Endothelial cell of umbilical vein (primary cell): ENCODE results near the gene PKHD1. TPM values are rescaled to one million over a fixed set of nuclear protein-coding genes. Genes with fewer than 3 reads are reported as not detected.

Source experiments
- BruUV-seq: library from RNA; stranded (reverse); fragments of 400-500 nt; replicated peaks from 2 replicates; lab custom pipeline; 2021; lab: Mats Ljungman, UMichigan
- CTCF ChIA-PET: fragments of 300-600, 350-600 bp; sonication (Branson Sonifier 250); formaldehyde crosslinking; loops from one replicate; lab custom pipeline; 2021; ENCODE audit warnings: antibody characterized with exemption, inconsistent platforms; lab: Charles Lee
- POLR2A ChIA-PET: fragments of 300-600, 350-600 bp; sonication (Branson Sonifier 250); formaldehyde crosslinking; loops from one replicate; lab custom pipeline; 2021; ENCODE audit warnings: antibody characterized with exemption, inconsistent platforms; lab: Charles Lee
- DNase-seq: peaks from one replicate; pipeline ENCODE4 v3.0.0-alpha.2; 2011; ENCODE audit warnings: low read depth, low spot score
- FAIRE-seq: peaks from 2 replicates; lab custom pipeline; 2011; peaks lifted over from hg19 to GRCh38; lab: Jason Lieb, UNC
- H2AFZ ChIP-seq: 2 replicates; pipeline ENCODE4 v1.6.0; 2012; ENCODE audit warnings: low read depth, low read length, control low read depth, inconsistent platforms
- H3K27ac ChIP-seq: 2 replicates; pipeline ENCODE4 v1.5.1; 2011; ENCODE audit warnings: low read depth, mild to moderate bottlenecking, control low read depth, low read length, moderate library complexity; ENCODE audit not compliant: insufficient read depth
- H3K27me3 ChIP-seq, 2 experiments: 2 replicates each; pipeline versions ENCODE4 v1.6.0 to v1.6.1; 2011; ENCODE audit warnings: low read length in 2 of 2, mixed read lengths in 1 of 2; ENCODE audit not compliant: control insufficient read depth in 2 of 2, insufficient read depth in 2 of 2
- H3K36me3 ChIP-seq, 2 experiments: 2 replicates in 1 of 2; 3 replicates in 1 of 2; pipeline ENCODE4 v1.5.1; 2011; ENCODE audit warnings: low read length in 2 of 2, mild to moderate bottlenecking in 1 of 2, moderate library complexity in 1 of 2; ENCODE audit not compliant: control insufficient read depth in 2 of 2, insufficient read depth in 2 of 2; ENCODE audit errors: extremely low read depth in 1 of 2
- H3K4me1 ChIP-seq: 3 replicates; pipeline ENCODE4 v1.5.1; 2011; ENCODE audit warnings: mild to moderate bottlenecking, low read length; ENCODE audit not compliant: control insufficient read depth, insufficient read depth; ENCODE audit errors: extremely low read depth
- H3K4me2 ChIP-seq: 2 replicates; pipeline ENCODE4 v1.6.1; 2011; ENCODE audit warnings: low read length, control low read depth, mixed read lengths; ENCODE audit not compliant: insufficient read depth
- H3K4me3 ChIP-seq, 3 experiments: fragments of 200-600 bp in 1 of 3; sonication (generic), shearing (Covaris generic) in 1 of 3; replicated peaks in 1 of 3; 2 replicates each; pipeline ENCODE4 v1.5.1; 2011 to 2016; ENCODE audit warnings: control low read depth in 3 of 3, low read length in 3 of 3, mild to moderate bottlenecking in 2 of 3, inconsistent platforms in 1 of 3, low read depth in 1 of 3, moderate library complexity in 1 of 3; ENCODE audit not compliant: insufficient read depth in 1 of 3
- H3K79me2 ChIP-seq: 2 replicates; pipeline ENCODE4 v1.6.0; 2012; ENCODE audit warnings: low read length, inconsistent platforms; ENCODE audit not compliant: control insufficient read depth, insufficient read depth
- H3K9ac ChIP-seq: replicated peaks from 2 replicates; pipeline ENCODE3; 2011; ENCODE audit warnings: low read length, control low read depth; ENCODE audit not compliant: insufficient read depth; ENCODE audit errors: extremely low read depth
- H3K9me1 ChIP-seq: replicated peaks from 3 replicates; pipeline ENCODE4 v1.6.0; 2011; ENCODE audit warnings: mild to moderate bottlenecking, low read length; ENCODE audit not compliant: control insufficient read depth, insufficient read depth; ENCODE audit errors: extremely low read depth
- H3K9me3 ChIP-seq: replicated peaks from 2 replicates; pipeline ENCODE4 v1.5.1; 2012; ENCODE audit warnings: low read length, inconsistent platforms; ENCODE audit not compliant: control insufficient read depth, insufficient read depth
- H4K20me1 ChIP-seq: replicated peaks from 2 replicates; pipeline ENCODE3; 2011; ENCODE audit warnings: mild to moderate bottlenecking, low read length; ENCODE audit not compliant: control insufficient read depth, insufficient read depth; ENCODE audit errors: extremely low read depth
- CTCF ChIP-seq, 2 donors: IDR thresholded peaks; 1 replicate in 1 of 2; 2 replicates in 1 of 2; pipeline ENCODE4 v1.5.1; 2011; ENCODE audit warnings: low read length in 2 of 2, mild to moderate bottlenecking in 2 of 2, moderate library complexity in 2 of 2, control low read depth in 1 of 2, inconsistent platforms in 1 of 2, low read depth in 1 of 2; ENCODE audit not compliant: insufficient read depth in 1 of 2; ENCODE audit errors: extremely low read depth in 1 of 2
- EZH2 ChIP-seq: IDR thresholded peaks from 2 replicates; pipeline ENCODE4 v1.6.1; 2012; ENCODE audit warnings: borderline replicate concordance, low read depth, mild to moderate bottlenecking, moderate library complexity, low read length, inconsistent platforms; ENCODE audit not compliant: severe bottlenecking
- FOS ChIP-seq: IDR thresholded peaks from 2 replicates; pipeline ENCODE4 v1.6.1; 2011; ENCODE audit warnings: mild to moderate bottlenecking, low read length, moderate library complexity, borderline replicate concordance; ENCODE audit not compliant: insufficient read depth
- GATA2 ChIP-seq: IDR thresholded peaks from 2 replicates; pipeline ENCODE4 v1.7.0; 2011; ENCODE audit warnings: low read depth, mild to moderate bottlenecking, moderate library complexity, mixed read lengths, low read length; ENCODE audit not compliant: insufficient read length, insufficient read depth
- JUN ChIP-seq: IDR thresholded peaks from 2 replicates; pipeline ENCODE4 v1.6.1; 2011; ENCODE audit warnings: borderline replicate concordance, low read depth; ENCODE audit not compliant: insufficient read length, insufficient read depth
- MYC ChIP-seq: IDR thresholded peaks from one replicate; pipeline ENCODE4 v1.6.1; 2011; ENCODE audit warnings: mild to moderate bottlenecking, low read depth, low read length
- POLR2A ChIP-seq: IDR thresholded peaks from 2 replicates; pipeline ENCODE4 v1.6.1; 2012; ENCODE audit warnings: low read depth, mild to moderate bottlenecking, control low read depth, low read length
- POLR2AphosphoS5 ChIP-seq: IDR thresholded peaks from 2 replicates; pipeline ENCODE4 v1.6.1; 2012; ENCODE audit warnings: low read depth, mild to moderate bottlenecking, control low read depth, low read length, moderate library complexity; ENCODE audit not compliant: insufficient read depth
- dilution Hi-C: fragments of 300-500 bp; cut with MboI; formaldehyde crosslinking; loops from one replicate; pipeline ENCODE4 v1.15.0; 2019; ENCODE audit warnings: low sequenced_read_pairs; ENCODE audit not compliant: extremely low pct_ligation_motif_present
- intact Hi-C: fragments of 100-400 bp; cut with micrococcal nuclease; formaldehyde crosslinking; loops from one replicate; pipeline ENCODE4 v1.10.0; 2022
- polyA plus RNA-seq, 4 experiments: library from polyadenylated mRNA; depleted of rRNA in 3 of 4; stranded (reverse) in 3 of 4; unstranded in 1 of 4; fragments of >200 nt; gene quantifications; 2 replicates each; pipeline versions ENCODE4 v1.2.1 to v1.2.3, GENCODE V29; 2011 to 2012; ENCODE audit warnings: missing spikeins in 1 of 4
- total RNA-seq: library from RNA; stranded (reverse); gene quantifications from 2 replicates; pipeline ENCODE4 v1.2.3, GENCODE V29; 2021
- TF ChIP-seq, protein P1 (sequence below): IDR thresholded peaks from 2 replicates; pipeline ENCODE4 v1.6.1; 2011; ENCODE audit not compliant: insufficient read depth, insufficient read length

The PKHD1 gene
- total and polyA plus RNA-seq, 2 donors (not counting 3 experiments of a cell fraction or from before 2014, with no cell fraction given): not detected

- Histone ChIP-seq H3K27ac (no peak overlapping the region), H3K9me1 (no peaks in the 10 kb centered on the region), H3K27me3 (no peaks in the 10 kb centered on the region), H3K4me3 (no peak overlapping the region), H3K9me3 (no peaks in the 10 kb centered on the region), H3K79me2 (no peaks in the 10 kb centered on the region), H3K4me1 (no peaks in the 10 kb centered on the region), H3K9ac (no peak overlapping the region), H2AFZ (no peak overlapping the region), H3K36me3 (no peaks in the 10 kb centered on the region), H4K20me1 (no peaks in the 10 kb centered on the region), H3K4me2 (no peak overlapping the region)
- dilution Hi-C loops (no loop called here), intact Hi-C loops (no loop called here)
- CTCF ChIA-PET: no interaction called here
- TF ChIP-seq FOS (no peak), POLR2AphosphoS5 (no peak), MYC (no peak), JUN (no peak), CTCF (IDR thresholded peaks at IDR 0.05; ENCODE audit: extremely low read depth in 1 of 2, insufficient read depth in 1 of 2, low read depth in 1 of 2, low read length in 2 of 2) (no peak), POLR2A (no peak), EZH2 (no peak), GATA2 (no peak)
- TF ChIP-seq, protein P1, sequence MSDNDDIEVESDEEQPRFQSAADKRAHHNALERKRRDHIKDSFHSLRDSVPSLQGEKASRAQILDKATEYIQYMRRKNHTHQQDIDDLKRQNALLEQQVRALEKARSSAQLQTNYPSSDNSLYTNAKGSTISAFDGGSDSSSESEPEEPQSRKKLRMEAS: no peak
- no TSS peak for BruUV-seq
- DNase-seq (no peak), FAIRE-seq (no peak)
- POLR2A ChIA-PET: no interaction called here
Measured at GRCh38 chr6:51996296-51996947, 91.0 kb downstream of the PKHD1 start.
